IPS-15b (cell line): ENCODE results near the gene RPL13.

ENCODE experiments used
- H3K27me3 ChIP-seq: one replicate; pipeline ENCODE4 v1.6.1; 2013; ENCODE audit warnings: low read length; ENCODE audit not compliant: control insufficient read depth, insufficient read depth
- H3K36me3 ChIP-seq: one replicate; pipeline ENCODE4 v1.6.1; 2013; ENCODE audit warnings: low read length; ENCODE audit not compliant: control insufficient read depth, insufficient read depth
- H3K4me1 ChIP-seq: one replicate; pipeline ENCODE4 v1.6.1; 2013; ENCODE audit warnings: mild to moderate bottlenecking, low read length; ENCODE audit not compliant: control insufficient read depth, insufficient read depth
- H3K4me3 ChIP-seq: one replicate; pipeline ENCODE4 v1.5.1; 2013; ENCODE audit warnings: low read depth, low read length
- H3K9ac ChIP-seq: one replicate; pipeline ENCODE4 v1.6.1; 2013; ENCODE audit warnings: low read depth, mild to moderate bottlenecking, low read length
- H3K9me3 ChIP-seq: one replicate; pipeline ENCODE4 v1.6.1; 2013; ENCODE audit warnings: mild to moderate bottlenecking, low read length; ENCODE audit not compliant: control insufficient read depth, insufficient read depth

RPL13 gene

GRCh38 chr16:89531821-89532526 is 28.5 kb upstream of the RPL13 start:
- H3K36me3 ChIP-seq, result peaks cover 61% of the 10 kb centered on the region

GRCh38 chr16:89534252-89534756 is 26.2 kb upstream of the RPL13 start:
- Histone ChIP-seq H3K36me3 (peaks cover 69% of the 10 kb centered on the region), H3K4me1 (no peaks in the 10 kb centered on the region), H3K9me3 (no peaks in the 10 kb centered on the region), H3K9ac (no peak overlapping the region), H3K4me3 (no peak overlapping the region), H3K27me3 (no peaks in the 10 kb centered on the region)

More at GRCh38 chr16:89531821-89532526, 28.5 kb upstream of the RPL13 start:
- H3K4me3 ChIP-seq, result no peak overlapping the region
- no peaks in the 10 kb centered on the region for H3K9me3 ChIP-seq
- no peaks in the 10 kb centered on the region for H3K27me3 ChIP-seq
- no peak overlapping the region for H3K9ac ChIP-seq
- no peaks in the 10 kb centered on the region for H3K4me1 ChIP-seq

- no peaks in the 10 kb centered on the region for H3K4me1 ChIP-seq
- peaks cover 65% of the 10 kb centered on the region for H3K36me3 ChIP-seq
- no peak overlapping the region for H3K4me3 ChIP-seq
- no peaks in the 10 kb centered on the region for H3K27me3 ChIP-seq
- no peaks in the 10 kb centered on the region for H3K9me3 ChIP-seq
- H3K9ac ChIP-seq, result no peak overlapping the region
Measured at GRCh38 chr16:89536371-89536770, 24.1 kb upstream of the RPL13 start.

- Histone ChIP-seq H3K4me1 (no peaks in the 10 kb centered on the region), H3K27me3 (no peaks in the 10 kb centered on the region), H3K36me3 (peaks cover 63% of the 10 kb centered on the region)
Measured at GRCh38 chr16:89536886-89537548, 23.5 kb upstream of the RPL13 start.

GRCh38 chr16:89537549-89537925 is 22.9 kb upstream of the RPL13 start:
- Histone ChIP-seq H3K4me3 (no peak overlapping the region), H3K27me3 (no peaks in the 10 kb centered on the region), H3K4me1 (no peaks in the 10 kb centered on the region), H3K9ac (no peak overlapping the region), H3K9me3 (no peaks in the 10 kb centered on the region), H3K36me3 (peaks cover 60% of the 10 kb centered on the region)

More at GRCh38 chr16:89536886-89537548, 23.5 kb upstream of the RPL13 start:
- no peak overlapping the region for H3K4me3 ChIP-seq
- H3K9ac ChIP-seq, result no peak overlapping the region
- H3K9me3 ChIP-seq, result no peaks in the 10 kb centered on the region

- Histone ChIP-seq H3K9ac (no peak overlapping the region), H3K27me3 (no peaks in the 10 kb centered on the region), H3K4me3 (no peak overlapping the region), H3K4me1 (no peaks in the 10 kb centered on the region), H3K9me3 (no peaks in the 10 kb centered on the region), H3K36me3 (peaks cover 60% of the 10 kb centered on the region)
Measured at GRCh38 chr16:89538286-89538685, 22.2 kb upstream of the RPL13 start.

GRCh38 chr16:89540557-89540956 is 19.9 kb upstream of the RPL13 start:
- H3K9ac ChIP-seq, result no peak overlapping the region
- H3K27me3 ChIP-seq, result no peaks in the 10 kb centered on the region
- no peaks in the 10 kb centered on the region for H3K9me3 ChIP-seq
- H3K4me3 ChIP-seq, result no peak overlapping the region
- H3K4me1 ChIP-seq, result no peaks in the 10 kb centered on the region
- H3K36me3 ChIP-seq, result peaks cover 56% of the 10 kb centered on the region

GRCh38 chr16:89541792-89542191 is 18.7 kb upstream of the RPL13 start:
- H3K27me3 ChIP-seq, result no peaks in the 10 kb centered on the region
- no peaks in the 10 kb centered on the region for H3K4me1 ChIP-seq
- peaks cover 57% of the 10 kb centered on the region for H3K36me3 ChIP-seq
- H3K9ac ChIP-seq, result no peak overlapping the region
- H3K9me3 ChIP-seq, result no peaks in the 10 kb centered on the region
- H3K4me3 ChIP-seq, result no peak overlapping the region

- Histone ChIP-seq H3K9ac (no peak overlapping the region), H3K4me3 (no peak overlapping the region), H3K36me3 (peaks cover 49% of the 10 kb centered on the region), H3K4me1 (no peaks in the 10 kb centered on the region), H3K9me3 (no peaks in the 10 kb centered on the region), H3K27me3 (no peaks in the 10 kb centered on the region)
Measured at GRCh38 chr16:89544113-89544512, 16.4 kb upstream of the RPL13 start.

- peaks cover 51% of the 10 kb centered on the region for H3K36me3 ChIP-seq
Measured at GRCh38 chr16:89544713-89545043, 15.8 kb upstream of the RPL13 start.

GRCh38 chr16:89545044-89545830 is 15.2 kb upstream of the RPL13 start:
- Histone ChIP-seq H3K9me3 (no peaks in the 10 kb centered on the region), H3K4me1 (no peaks in the 10 kb centered on the region), H3K27me3 (no peaks in the 10 kb centered on the region), H3K36me3 (peaks cover 55% of the 10 kb centered on the region), H3K4me3 (no peak overlapping the region), H3K9ac (no peak overlapping the region)

More at GRCh38 chr16:89544713-89545043, 15.8 kb upstream of the RPL13 start:
- Histone ChIP-seq H3K4me3 (no peak overlapping the region), H3K4me1 (no peaks in the 10 kb centered on the region), H3K9me3 (no peaks in the 10 kb centered on the region), H3K27me3 (no peaks in the 10 kb centered on the region), H3K9ac (no peak overlapping the region)
